AG09309 (cell line): ENCODE results near the gene MGAT5B.

ENCODE experiments used
- DNase-seq: peaks from one replicate; pipeline ENCODE4 v3.0.0-alpha.2; 2010; ENCODE audit warnings: low read depth
- H3K4me3 ChIP-seq: 2 replicates; pipeline ENCODE4 v1.5.1; 2011; ENCODE audit warnings: mild to moderate bottlenecking, low read depth, low read length, moderate library complexity; ENCODE audit not compliant: control insufficient read depth
- TF ChIP-seq, protein P1 (sequence below): IDR thresholded peaks from 2 replicates; pipeline ENCODE4 v1.5.1; 2011; ENCODE audit warnings: mild to moderate bottlenecking, low read depth, low read length, inconsistent platforms; ENCODE audit not compliant: insufficient read depth, control insufficient read depth; ENCODE audit errors: missing control alignments

MGAT5B gene

DNA sequence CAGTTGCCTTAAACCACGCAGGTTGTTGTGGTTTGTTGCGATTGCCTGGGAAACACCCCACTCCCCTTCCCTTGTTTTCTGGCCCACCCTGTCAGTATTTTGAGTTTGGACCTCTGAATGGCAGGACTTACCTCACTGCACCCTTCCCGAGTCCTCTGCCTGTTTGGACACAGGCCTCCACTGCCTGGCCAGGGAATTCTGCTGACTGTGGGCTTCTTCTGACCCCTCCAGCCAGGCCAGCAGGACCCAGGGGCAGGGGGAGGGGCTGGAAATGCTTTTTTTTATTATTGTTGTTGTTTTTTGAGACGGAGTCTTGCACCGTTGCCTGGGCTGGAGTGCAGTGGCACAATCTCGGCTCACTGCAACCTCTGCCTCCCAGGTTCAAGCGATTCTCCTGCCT, 4.2 kb upstream of the MGAT5B start:
- H3K4me3 ChIP-seq: no peak overlapping the region
- TF ChIP-seq, protein P1, sequence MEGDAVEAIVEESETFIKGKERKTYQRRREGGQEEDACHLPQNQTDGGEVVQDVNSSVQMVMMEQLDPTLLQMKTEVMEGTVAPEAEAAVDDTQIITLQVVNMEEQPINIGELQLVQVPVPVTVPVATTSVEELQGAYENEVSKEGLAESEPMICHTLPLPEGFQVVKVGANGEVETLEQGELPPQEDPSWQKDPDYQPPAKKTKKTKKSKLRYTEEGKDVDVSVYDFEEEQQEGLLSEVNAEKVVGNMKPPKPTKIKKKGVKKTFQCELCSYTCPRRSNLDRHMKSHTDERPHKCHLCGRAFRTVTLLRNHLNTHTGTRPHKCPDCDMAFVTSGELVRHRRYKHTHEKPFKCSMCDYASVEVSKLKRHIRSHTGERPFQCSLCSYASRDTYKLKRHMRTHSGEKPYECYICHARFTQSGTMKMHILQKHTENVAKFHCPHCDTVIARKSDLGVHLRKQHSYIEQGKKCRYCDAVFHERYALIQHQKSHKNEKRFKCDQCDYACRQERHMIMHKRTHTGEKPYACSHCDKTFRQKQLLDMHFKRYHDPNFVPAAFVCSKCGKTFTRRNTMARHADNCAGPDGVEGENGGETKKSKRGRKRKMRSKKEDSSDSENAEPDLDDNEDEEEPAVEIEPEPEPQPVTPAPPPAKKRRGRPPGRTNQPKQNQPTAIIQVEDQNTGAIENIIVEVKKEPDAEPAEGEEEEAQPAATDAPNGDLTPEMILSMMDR: no peak
- no peak for DNase-seq

DNA sequence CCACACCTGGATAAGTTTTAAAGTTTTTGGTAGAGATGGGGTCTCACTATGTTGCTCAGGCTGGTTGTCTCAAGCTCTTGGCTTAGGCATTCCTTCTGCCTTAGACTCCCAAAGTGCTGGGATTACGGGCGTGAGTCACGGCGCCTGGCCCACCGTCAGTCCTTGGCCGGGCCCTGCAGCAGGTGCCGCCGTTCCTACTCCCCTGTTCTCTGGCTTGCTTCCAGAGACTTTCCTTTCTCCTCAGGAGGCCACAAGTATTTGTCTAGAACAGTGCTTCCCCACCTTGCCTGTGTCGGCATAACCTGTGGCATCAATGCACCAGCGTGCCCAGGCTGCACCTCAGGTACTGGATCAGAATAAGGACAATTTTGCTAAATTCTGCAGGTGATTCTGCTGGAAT, 3.0 kb upstream of the MGAT5B start:
- DNase-seq: no peak
- TF ChIP-seq, protein P1: no peak
- H3K4me3 ChIP-seq: no peak overlapping the region

DNA sequence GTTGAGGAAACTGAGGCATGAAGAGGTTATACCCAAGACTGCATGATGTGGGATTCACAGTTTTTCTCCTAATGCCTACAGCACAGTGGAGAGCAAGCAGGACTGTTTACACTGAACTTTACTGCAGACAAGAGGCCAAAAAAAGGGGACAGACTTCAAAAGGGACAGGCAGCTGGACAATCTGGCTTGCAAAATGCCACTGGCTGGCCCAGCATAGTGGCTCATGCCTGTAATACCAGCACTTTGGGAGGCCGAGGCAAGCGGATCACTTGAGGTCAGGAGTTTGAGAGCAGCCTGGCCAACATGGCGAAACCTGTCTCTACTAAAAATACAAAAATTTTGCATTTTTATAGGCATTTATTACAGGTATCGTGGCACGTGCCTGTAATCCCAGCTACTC, 2.0 kb upstream of the MGAT5B start:
- DNase-seq: no peak
- H3K4me3 ChIP-seq: no peak overlapping the region
- TF ChIP-seq, protein P1: no peak

DNA sequence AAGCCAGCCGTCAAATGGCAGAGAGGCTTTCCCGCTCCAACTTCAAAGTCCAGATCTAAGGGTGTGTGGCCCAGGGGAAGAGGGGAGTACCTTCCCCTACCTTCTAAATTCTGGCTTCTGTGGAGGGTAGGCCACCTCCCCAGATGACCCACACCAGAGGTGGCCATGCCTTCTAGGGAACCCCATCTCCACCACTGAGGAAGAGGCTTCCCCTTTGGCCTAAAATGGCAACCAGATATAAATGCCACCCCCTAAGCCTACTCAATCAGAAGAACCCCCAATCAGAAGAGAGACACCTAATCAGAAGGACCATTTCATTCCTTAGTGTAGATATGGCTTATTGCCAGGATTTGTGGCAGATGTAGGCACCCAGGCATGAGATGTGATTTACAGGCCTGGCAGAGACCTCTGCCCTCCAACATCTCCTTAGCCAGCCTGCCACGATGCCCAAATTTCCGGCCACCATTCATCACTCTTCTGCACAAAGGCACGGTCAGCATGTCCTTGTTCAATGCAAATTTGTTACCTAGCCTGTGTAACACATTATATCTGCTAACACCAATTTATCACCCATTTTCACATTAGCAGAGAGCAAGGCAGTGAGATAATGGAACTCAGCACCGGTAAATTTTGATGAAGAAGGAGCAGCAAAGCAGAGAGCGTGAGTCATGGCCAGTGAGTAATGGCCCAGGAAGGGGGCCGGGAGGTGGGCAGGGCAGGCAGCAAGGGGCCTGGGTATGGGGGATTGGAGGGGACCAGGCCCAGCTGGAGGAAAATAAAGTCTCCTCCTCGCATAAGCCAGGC, 1.2 kb upstream of the MGAT5B start:
- no peak for DNase-seq
- no peak overlapping the region for H3K4me3 ChIP-seq
- TF ChIP-seq, protein P1: no peak

DNA sequence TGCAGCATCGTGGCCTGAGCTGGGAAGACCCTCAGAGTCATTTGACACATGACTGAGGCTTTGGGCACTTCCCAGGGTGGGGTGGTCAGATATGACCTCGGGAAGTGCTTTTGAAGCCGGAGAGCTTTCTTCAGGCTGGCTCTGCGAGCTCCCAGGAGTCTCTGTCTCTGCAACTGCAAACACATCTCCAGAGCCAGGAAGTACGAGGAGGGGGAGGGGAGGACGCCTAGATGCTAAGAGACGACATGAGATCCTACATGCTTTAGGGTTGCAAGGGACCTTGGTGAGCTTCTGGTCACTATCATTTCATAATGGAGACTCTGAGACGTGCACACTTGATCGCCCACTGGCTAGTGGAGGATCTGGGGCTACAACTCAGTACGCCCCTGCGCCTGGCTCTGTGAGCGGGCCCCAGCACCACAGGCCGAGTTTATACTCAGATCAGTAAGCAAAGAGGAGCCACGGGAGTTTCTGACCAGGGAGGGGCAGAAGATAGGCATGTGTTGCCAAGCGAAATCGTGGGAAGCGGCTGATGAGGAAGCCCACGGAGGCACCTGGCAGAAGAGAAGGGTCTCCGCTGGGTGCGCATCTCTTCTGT, 527 bp upstream of the MGAT5B start:
- DNase-seq: no peak
- TF ChIP-seq, protein P1: no peak
- H3K4me3 ChIP-seq: no peak overlapping the region

DNA sequence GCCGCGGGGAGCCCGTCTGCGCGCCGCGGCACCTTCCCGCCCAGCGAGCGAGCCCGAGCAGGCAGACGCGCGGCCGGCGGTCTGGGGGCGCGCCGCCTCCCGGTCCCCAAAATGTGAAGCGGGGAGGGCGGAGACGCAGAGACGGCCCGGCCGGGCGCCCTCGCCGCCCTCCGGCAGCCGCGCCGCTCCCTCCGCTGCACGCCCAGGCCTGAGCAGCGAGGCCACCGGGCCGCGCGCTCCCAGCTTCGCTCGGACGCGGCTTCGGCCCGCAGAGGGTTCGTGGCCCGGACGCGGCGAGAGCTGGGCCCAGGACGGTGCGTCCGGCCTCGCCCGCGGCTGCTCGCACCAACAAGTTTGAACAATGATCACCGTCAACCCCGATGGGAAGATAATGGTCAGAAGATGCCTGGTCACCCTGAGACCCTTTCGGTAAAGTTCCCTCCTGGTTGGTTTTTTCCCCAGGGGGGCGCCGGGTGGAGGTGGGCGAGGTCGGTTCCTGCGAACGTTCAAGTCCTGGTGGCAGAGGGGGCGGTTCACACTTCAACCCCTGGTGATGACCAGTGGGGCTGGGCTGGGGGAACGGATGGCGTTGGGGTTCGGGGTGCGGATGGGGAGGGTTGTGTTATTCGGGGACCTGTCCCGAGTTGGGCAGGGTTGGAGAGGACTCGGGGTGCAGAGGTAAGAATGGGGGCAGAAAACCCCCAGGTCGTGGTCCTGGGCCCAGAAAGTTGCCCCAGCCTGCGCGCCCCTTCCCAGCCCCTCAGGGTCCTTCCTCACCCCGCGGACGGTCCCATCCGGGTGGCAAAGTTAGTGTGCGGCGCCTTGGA, 678 bp downstream of the MGAT5B start:
- TF ChIP-seq, protein P1: no peak
- no peak for DNase-seq
- peak overlapping the region; percentile 12 for H3K4me3 ChIP-seq
